Left renal cortex interstitium (tissue), 4 donors: ENCODE measurements around the gene PDE7B. TPM values are rescaled to one million over a fixed set of nuclear protein-coding genes. Genes with fewer than 3 reads are reported as not detected.

Experiments
- DNase-seq, 4 donors: peaks; one replicate each; pipeline ENCODE4 v3.0.0-alpha.2; 2013; ENCODE audit warnings: low read depth in 4 of 4, low spot score in 2 of 4, missing footprints in 1 of 4
- polyA plus RNA-seq, 4 donors: library from polyadenylated mRNA; unstranded; fragments of 120-200 nt; gene quantifications; one replicate each; pipeline ENCODE4 v1.2.1, GENCODE V29; 2013; ENCODE audit not compliant: insufficient read length in 4 of 4

PDE7B gene
- polyA plus RNA-seq, 4 donors: 6.7 to 10.0 (median 8.0) TPM

- no peak for DNase-seq
Measured at GRCh38 chr6:135884136-135884535, 32.6 kb downstream of the PDE7B start.

- no peak for DNase-seq
Measured at GRCh38 chr6:135887069-135887468, 35.6 kb downstream of the PDE7B start.

GRCh38 chr6:135888818-135889217 is 37.3 kb downstream of the PDE7B start:
- DNase-seq: no peak

- DNase-seq: no peak
Measured at GRCh38 chr6:135890876-135891275, 39.4 kb downstream of the PDE7B start.

GRCh38 chr6:135891710-135892109 is 40.2 kb downstream of the PDE7B start:
- DNase-seq: no peak

GRCh38 chr6:135895231-135895911 is 43.9 kb downstream of the PDE7B start:
- no peak for DNase-seq

GRCh38 chr6:135897087-135897486 is 45.6 kb downstream of the PDE7B start:
- DNase-seq: no peak

GRCh38 chr6:135901774-135902524 is 50.4 kb downstream of the PDE7B start:
- DNase-seq: no peak

- DNase-seq: no peak
Measured at GRCh38 chr6:135902756-135903331, 51.3 kb downstream of the PDE7B start.

- no peak for DNase-seq
Measured at GRCh38 chr6:135904666-135905065, 53.2 kb downstream of the PDE7B start.

- no peak for DNase-seq
Measured at GRCh38 chr6:135905604-135906300, 54.3 kb downstream of the PDE7B start.

- no peak for DNase-seq
Measured at GRCh38 chr6:135906542-135906941, 55.0 kb downstream of the PDE7B start.

- DNase-seq: no peak
Measured at GRCh38 chr6:135906972-135907465, 55.5 kb downstream of the PDE7B start.

GRCh38 chr6:135909737-135910387 is 58.4 kb downstream of the PDE7B start:
- DNase-seq: peak in 1 of 4 donors; percentile 9

GRCh38 chr6:135910790-135911618 is 59.5 kb downstream of the PDE7B start:
- no peak for DNase-seq

GRCh38 chr6:135913785-135914184 is 62.3 kb downstream of the PDE7B start:
- no peak for DNase-seq

GRCh38 chr6:135919026-135919425 is 67.5 kb downstream of the PDE7B start:
- no peak for DNase-seq

GRCh38 chr6:135920689-135921088 is 69.2 kb downstream of the PDE7B start:
- no peak for DNase-seq

- no peak for DNase-seq
Measured at GRCh38 chr6:135921188-135921587, 69.7 kb downstream of the PDE7B start.

- DNase-seq: peak in 2 of 4 donors; percentile 21 to 23
Measured at GRCh38 chr6:135922174-135922573, 70.7 kb downstream of the PDE7B start.
